GM12801 (cell line): ENCODE data around the gene DAGLB.

Source experiments
- TF ChIP-seq, protein P1 (sequence below): IDR thresholded peaks from one replicate; pipeline ENCODE4 v1.5.1; 2011; ENCODE audit warnings: control low read depth; ENCODE audit not compliant: insufficient read length; ENCODE audit errors: extremely low read depth

DAGLB gene

DNA sequence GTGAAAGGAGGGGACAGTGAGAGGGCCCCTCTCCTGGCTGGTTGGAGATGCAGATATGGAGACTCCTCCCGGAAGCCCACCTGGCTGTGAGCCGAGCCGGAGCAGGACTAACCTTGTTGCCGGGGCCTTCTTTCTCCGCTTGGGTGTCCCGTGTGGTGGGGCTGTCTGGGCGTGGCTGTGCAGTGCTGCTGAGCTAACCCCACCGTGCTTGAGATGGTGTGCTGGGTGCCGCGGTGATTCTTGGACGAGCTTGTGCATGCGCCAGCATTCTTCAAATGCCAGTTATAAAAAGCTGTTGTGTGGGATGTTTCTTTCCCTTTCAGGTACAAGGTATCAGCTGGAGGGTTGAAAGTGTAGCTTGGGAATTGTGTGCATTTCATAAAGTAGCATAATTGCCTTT, 48.8 kb downstream of the DAGLB start:
- TF ChIP-seq, protein P1, sequence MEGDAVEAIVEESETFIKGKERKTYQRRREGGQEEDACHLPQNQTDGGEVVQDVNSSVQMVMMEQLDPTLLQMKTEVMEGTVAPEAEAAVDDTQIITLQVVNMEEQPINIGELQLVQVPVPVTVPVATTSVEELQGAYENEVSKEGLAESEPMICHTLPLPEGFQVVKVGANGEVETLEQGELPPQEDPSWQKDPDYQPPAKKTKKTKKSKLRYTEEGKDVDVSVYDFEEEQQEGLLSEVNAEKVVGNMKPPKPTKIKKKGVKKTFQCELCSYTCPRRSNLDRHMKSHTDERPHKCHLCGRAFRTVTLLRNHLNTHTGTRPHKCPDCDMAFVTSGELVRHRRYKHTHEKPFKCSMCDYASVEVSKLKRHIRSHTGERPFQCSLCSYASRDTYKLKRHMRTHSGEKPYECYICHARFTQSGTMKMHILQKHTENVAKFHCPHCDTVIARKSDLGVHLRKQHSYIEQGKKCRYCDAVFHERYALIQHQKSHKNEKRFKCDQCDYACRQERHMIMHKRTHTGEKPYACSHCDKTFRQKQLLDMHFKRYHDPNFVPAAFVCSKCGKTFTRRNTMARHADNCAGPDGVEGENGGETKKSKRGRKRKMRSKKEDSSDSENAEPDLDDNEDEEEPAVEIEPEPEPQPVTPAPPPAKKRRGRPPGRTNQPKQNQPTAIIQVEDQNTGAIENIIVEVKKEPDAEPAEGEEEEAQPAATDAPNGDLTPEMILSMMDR: no peak

DNA sequence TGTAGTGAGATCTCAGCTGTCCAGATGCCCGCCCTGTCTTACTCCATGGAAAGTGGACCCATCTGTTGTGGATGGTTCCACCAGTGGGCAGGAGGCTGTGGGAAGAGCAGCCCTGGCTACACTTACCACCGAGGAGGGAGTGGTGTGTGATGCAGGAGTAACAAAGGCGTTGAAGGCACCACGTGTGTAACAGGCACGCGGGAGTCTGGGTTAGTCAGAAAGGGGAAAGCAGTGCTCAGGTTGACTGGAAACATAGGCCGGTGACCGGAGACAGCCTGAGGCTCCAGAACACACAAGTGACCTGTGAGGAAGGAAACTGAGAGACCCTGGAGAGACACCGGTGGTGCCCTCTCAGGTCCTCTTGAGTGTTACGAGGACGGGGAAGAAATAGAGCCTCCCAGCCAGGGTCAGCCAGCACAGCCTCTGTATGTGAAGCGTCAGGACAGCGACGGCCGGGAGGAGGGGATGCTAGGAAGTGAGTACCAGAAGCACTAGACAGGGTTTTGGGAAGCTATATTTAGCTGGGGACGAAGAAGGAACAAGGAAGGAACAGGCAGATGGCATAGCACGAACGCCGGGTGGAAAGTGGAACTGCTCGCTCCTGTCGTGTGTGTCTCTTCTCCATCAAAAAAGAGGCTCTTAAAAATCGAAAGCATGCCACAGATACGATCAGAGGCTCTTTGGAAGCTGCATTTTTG, 51.7 kb downstream of the DAGLB start:
- TF ChIP-seq, protein P1: no peak

DNA sequence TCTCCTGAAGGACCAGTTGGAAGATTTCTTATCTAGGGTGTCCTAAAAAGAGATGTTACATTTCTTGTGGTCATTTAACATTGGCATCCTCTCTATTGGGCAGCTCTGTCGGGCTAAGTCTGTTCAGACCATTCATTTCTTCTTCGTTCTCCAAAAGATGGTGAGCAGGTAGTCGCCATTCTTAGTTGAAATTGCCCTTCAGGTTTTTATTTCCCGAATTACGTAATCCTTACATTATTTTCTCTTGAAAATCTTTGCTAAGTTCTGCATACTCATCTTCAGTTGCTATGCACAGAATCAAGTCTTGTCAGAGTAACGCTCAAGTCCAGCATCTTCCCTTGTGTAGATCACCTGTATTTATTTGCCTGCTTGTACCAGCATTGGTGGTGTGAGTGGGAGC, 53.6 kb downstream of the DAGLB start:
- TF ChIP-seq, protein P1: no peak

DNA sequence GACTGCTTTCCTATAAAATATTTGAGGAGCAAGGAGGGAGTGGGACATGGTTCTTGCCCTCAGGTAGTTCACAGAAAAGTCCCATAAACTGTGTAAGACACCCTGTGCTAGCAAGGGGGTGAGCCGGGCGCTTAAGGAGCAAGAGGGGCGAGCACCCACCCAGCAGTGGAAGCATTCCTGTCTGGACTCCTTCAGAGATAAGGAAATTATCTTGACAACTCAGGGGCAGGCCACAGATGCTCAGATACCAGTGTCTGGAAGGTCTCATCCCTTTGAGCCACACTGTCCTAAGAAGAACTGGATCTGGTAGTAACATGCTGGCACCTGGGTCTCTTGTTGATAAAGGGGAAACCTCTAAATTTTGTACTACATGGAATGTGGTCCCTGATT, 54.1 kb downstream of the DAGLB start:
- TF ChIP-seq, protein P1: no peak

DNA sequence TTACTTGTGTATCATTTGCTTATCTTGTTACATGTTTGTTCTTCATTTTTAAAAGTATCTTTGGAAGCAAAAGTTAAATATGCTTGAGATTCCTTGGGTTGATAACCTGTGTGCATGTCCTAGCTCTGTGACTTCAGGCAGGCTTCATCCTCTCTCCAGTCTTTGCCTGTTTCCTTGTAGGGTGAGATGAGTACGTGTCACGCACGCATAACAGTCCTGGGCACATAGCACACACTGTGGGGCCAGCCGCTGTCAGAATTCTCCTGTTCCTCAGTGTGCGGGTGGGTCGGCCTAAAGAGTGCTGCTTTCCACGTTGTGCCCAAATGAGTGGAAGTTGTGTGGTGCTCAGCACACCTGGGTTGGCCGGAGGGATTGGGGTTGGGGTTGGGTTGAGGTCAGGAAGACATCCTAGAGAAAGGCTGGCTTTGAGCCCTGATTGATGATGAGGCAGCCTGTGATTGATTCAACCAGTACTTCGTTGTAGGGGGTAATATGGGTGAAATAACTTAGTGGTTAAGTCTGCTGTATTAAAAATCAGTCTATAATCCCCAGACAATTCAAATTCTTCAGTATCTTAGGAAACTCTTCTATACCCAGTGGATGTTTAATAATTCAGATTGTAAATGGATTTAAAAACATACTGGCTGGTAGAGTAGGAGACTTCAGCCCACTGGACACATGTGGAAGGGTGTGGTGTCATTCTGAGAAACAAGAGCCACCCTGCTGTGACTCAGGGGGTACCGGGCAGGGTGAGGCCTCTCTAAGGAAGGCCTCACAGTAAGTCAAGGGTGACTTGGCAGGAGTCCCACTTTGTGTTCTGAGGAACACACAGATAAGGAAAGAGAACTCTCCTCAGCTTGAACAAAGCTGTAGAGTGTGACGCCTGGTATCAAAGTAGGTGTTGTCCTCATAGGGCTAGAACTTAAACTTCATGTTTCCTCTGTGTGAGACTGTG, 54.8 kb downstream of the DAGLB start:
- TF ChIP-seq, protein P1: no peak

DNA sequence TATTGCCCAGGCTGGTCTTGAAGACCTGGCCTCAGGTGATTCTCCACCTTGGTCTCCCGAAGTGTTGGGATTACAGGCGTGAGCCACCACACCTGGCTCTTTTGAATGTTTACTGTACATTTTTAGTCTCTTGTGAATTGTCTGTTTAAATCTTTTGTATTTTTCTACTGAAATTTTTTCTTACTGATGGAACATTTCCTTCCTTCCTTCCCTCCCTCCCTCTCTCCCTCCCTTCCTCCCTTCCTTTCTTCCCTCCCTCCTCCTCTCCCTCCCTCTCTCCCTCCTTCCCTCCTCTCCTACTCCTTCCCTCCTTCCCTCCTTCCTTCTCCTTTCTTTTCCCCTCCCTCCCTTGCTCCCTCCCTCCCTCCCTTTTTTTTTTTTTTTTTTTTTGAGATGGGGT, 58.0 kb downstream of the DAGLB start:
- TF ChIP-seq, protein P1: no peak

DNA sequence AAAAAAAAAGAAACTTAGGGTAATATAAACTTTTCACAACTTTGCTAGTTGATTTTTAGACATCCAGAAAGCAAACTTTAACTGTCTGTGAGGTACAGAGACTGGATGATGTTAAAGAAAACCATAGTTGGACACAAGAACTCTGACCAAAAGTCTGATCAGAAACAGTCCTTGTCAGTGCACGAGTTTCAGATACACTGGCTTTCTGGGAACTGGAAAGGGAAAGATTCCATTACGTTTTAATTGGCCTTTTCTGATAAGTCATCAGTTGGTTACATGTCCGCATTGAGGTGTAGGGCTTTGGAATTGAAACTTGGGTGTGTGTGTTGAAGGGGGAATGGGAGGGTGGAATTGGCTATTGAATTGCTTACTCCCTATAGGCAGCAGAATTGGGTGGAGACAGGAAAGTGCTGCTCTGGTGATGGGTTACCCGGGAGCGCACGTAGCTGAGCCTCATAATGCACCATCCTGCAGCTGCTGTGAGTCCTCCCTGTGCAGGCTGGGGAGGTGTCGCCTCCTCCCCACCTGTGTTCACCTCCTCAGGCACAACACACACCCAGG, 59.9 kb downstream of the DAGLB start:
- TF ChIP-seq, protein P1: no peak
